ENCODE data around the gene ALK. TPM values are rescaled to one million over a fixed set of nuclear protein-coding genes. Genes with fewer than 3 reads are reported as not detected.

The ALK gene
- polyA plus RNA-seq, 1 of the 3 experiments (the other 2 are of a cell fraction): 0.30 TPM

DNA sequence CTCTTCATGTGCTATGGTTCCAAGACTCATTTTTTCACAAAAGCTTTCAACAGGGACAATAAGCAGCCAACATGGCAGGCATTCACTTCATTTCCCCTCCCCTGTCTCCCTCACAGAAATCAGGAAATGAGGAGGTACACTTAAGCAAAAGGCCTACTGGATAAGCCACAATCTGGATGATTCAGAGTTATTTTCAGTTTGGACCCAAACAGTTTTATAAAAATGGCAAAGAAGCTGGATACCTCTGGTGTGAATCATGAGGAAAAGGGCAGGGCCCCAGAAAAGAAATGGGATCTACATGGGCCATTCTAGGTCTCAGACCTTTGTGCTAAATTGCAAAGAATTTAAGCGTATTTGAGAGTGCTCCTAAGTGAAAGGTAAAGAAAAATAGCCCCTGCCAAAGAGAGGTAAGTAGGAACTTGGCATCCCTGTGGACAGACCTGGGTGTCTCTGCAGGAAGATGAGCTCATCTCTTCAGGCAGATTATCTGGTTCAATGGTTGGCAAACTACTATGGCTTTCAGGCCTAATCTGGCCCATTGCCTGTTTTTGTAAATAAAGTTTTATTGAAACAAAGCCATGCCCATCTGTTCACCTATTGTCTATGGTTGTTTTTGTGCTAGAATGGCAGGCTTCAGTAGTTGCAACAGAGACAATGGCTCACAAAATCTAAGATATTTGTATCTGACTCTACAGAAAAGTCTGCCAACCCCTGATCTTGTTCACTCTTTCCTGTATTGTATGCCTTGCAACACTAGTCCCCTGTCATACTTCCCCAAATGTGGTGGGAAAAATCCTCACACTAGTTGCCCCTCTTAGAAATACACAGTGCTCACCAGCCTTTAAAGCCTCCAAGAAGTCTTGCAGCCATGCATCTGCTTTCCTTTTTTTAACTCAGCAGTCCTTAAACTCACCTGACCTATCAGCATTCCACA lies 315.0 kb downstream of the ALK start (continued):
- TF ChIP-seq FOSL2 (IDR thresholded peaks at IDR 0.05; ENCODE audit: borderline replicate concordance, low read depth) (peak; percentile 81), MEF2A (IDR thresholded peaks at IDR 0.05; ENCODE audit: borderline replicate concordance, low read depth) (peak; percentile 89), FOXJ3 (CRISPR knock-in tag; IDR thresholded peaks at IDR 0.05) (no peak), TEAD4 (IDR thresholded peaks at IDR 0.05; ENCODE audit: borderline replicate concordance, insufficient read depth) (no peak), POLR2AphosphoS5 (IDR thresholded peaks at IDR 0.05; ENCODE audit: low read depth, low read length) (no peak), TCF12 (IDR thresholded peaks at IDR 0.05) (peak; percentile 57), CHD2 (IDR thresholded peaks at IDR 0.05; ENCODE audit: low read length, partially characterized antibody) (no peak), YY1 (IDR thresholded peaks at IDR 0.05; ENCODE audit: low read depth) (no peak), RAD21 (IDR thresholded peaks at IDR 0.05; ENCODE audit: low read length) (no peak), SIN3A (IDR thresholded peaks at IDR 0.05; ENCODE audit: borderline replicate concordance, low read depth, low read length) (no peak)
- TF ChIP-seq, protein P1, sequence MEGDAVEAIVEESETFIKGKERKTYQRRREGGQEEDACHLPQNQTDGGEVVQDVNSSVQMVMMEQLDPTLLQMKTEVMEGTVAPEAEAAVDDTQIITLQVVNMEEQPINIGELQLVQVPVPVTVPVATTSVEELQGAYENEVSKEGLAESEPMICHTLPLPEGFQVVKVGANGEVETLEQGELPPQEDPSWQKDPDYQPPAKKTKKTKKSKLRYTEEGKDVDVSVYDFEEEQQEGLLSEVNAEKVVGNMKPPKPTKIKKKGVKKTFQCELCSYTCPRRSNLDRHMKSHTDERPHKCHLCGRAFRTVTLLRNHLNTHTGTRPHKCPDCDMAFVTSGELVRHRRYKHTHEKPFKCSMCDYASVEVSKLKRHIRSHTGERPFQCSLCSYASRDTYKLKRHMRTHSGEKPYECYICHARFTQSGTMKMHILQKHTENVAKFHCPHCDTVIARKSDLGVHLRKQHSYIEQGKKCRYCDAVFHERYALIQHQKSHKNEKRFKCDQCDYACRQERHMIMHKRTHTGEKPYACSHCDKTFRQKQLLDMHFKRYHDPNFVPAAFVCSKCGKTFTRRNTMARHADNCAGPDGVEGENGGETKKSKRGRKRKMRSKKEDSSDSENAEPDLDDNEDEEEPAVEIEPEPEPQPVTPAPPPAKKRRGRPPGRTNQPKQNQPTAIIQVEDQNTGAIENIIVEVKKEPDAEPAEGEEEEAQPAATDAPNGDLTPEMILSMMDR (IDR thresholded peaks at IDR 0.05): no peak

- H3F3A ChIP-seq (replicated peaks; ENCODE audit: insufficient read depth): no peaks in the 10 kb centered on the region
- H3K79me2 ChIP-seq (ENCODE audit: insufficient read depth): no peaks in the 10 kb centered on the region
- no peak overlapping the region for H3K4me2 ChIP-seq
- H3K27ac ChIP-seq (ENCODE audit: low read depth in 2 of 2, low read length in 1 of 2): peak overlapping the region in 1 of 2 experiments; percentile 4; a peak in 1 of 4 replicates
- TF ChIP-seq FOXM1 (IDR thresholded peaks at IDR 0.05; ENCODE audit: low read depth): no peak
- no peak for TF ChIP-seq TCF12 (IDR thresholded peaks at IDR 0.05)
- TF ChIP-seq TAF1 (IDR thresholded peaks at IDR 0.05; ENCODE audit: borderline replicate concordance, low read depth, low read length): no peak
- ChIA-PET POLR2A (interaction anchor here (0.6 kb wide), 1 partner anchor 21 kb away, joined by 9 read pairs; no protein-coding TSS in a partner anchor), CTCF (interaction anchor here (0.9 kb wide), 1 partner anchor 10 kb away, joined by 3 read pairs; no protein-coding TSS in a partner anchor)
- H3K9ac ChIP-seq: no peak overlapping the region
- no peak for DNase-seq
- no peaks in the 10 kb centered on the region for H4K20me1 ChIP-seq (ENCODE audit: insufficient read depth)
- no peaks in the 10 kb centered on the region for H3K27me3 ChIP-seq (ENCODE audit: insufficient read depth)
- peaks cover 0 to 20% of the 10 kb centered on the region in 2 experiments; a peak in 2 of 4 replicates for H3K4me1 ChIP-seq (ENCODE audit: control insufficient read depth in 1 of 2, insufficient read depth in 2 of 2, low read depth in 1 of 2, low read length in 1 of 2)
- no peak overlapping the region for H3K4me3 ChIP-seq (ENCODE audit: low read depth in 2 of 2, low read length in 1 of 2)
- 18% methylated on average over 1 of the region's 1 CpG for WGBS (ENCODE audit: low lambda C conversion rate)
- peaks cover 0 to 3% of the 10 kb centered on the region in 2 experiments for H3K36me3 ChIP-seq (replicated peaks in 1 of 2; ENCODE audit: control insufficient read depth in 1 of 2, insufficient read depth in 2 of 2, low read length in 1 of 2)
- no peaks in the 10 kb centered on the region for H3K9me2 ChIP-seq
- H2AFZ ChIP-seq (ENCODE audit: low read depth): no peak overlapping the region
- no peaks in the 10 kb centered on the region for H3K9me3 ChIP-seq
Measured at GRCh38 chr2:29603341-29603740, 318.0 kb downstream of the ALK start.
